HEK293 (cell line): ENCODE measurements around the gene MOCS3.

Source experiments
- CTCF ChIA-PET: fragments of 350-600 bp; formaldehyde crosslinking; extraction: SDS; loops from one replicate; lab custom pipeline; 2021; ENCODE audit warnings: antibody characterized with exemption; lab: Yijun Ruan, JAX
- POLR2A ChIA-PET: fragments of 300-600 bp; formaldehyde crosslinking; extraction: SDS; loops from one replicate; lab custom pipeline; 2020; ENCODE audit warnings: antibody characterized with exemption, inconsistent platforms; lab: Yijun Ruan, JAX
- H3K27ac ChIP-seq: fragments of 200-500 bp; sonication (Bioruptor generic); 2 replicates; pipeline ENCODE4 v1.5.1; 2014; ENCODE audit warnings: low read depth, low read length, control low read depth, inconsistent platforms; ENCODE audit errors: extremely low read depth
- H3K36me3 ChIP-seq, 2 experiments: fragments of 200-500 bp in 1 of 2; sonication (Bioruptor generic) in 1 of 2; 1 replicate in 1 of 2; 2 replicates in 1 of 2; pipeline ENCODE4 v1.5.1; 2014 to 2017; ENCODE audit warnings: inconsistent platforms in 2 of 2, low read length in 2 of 2; ENCODE audit not compliant: control insufficient read depth in 2 of 2, insufficient read depth in 1 of 2
- H3K4me1 ChIP-seq: fragments of 200-500 bp; sonication (Bioruptor generic); 2 replicates; pipeline ENCODE4 v1.5.1; 2014; ENCODE audit warnings: mild to moderate bottlenecking, low read length, inconsistent platforms; ENCODE audit not compliant: control insufficient read depth, insufficient read depth
- H3K4me3 ChIP-seq: 2 replicates; pipeline ENCODE4 v1.5.1; 2011; ENCODE audit warnings: low read depth, mild to moderate bottlenecking, control low read depth, low read length, moderate library complexity
- H3K9me3 ChIP-seq: fragments of 200-500 bp; sonication (Bioruptor generic); 2 replicates; pipeline ENCODE4 v1.5.1; 2014; ENCODE audit warnings: low read depth, low read length, inconsistent platforms; ENCODE audit not compliant: control insufficient read depth, insufficient read depth
- ATF2 ChIP-seq: fragments of 450-650 bp; formaldehyde crosslinking; IDR thresholded peaks from 2 replicates; pipeline ENCODE4 v1.5.1; 2016; ENCODE audit warnings: missing biosample characterization, missing genetic modification characterization, low read depth
- OVOL3 ChIP-seq: fragments of 450-650 bp; formaldehyde crosslinking; IDR thresholded peaks from 2 replicates; pipeline ENCODE4 v1.5.1; 2016; ENCODE audit warnings: missing biosample characterization, missing genetic modification characterization
- RBAK ChIP-seq: fragments of 450-650 bp; formaldehyde crosslinking; IDR thresholded peaks from 2 replicates; pipeline ENCODE4 v1.5.1; 2016; ENCODE audit warnings: missing biosample characterization, missing genetic modification characterization
- SALL2 ChIP-seq: fragments of 450-650 bp; formaldehyde crosslinking; IDR thresholded peaks from 2 replicates; pipeline ENCODE4 v1.5.0; 2017; ENCODE audit warnings: missing biosample characterization, mild to moderate bottlenecking, missing genetic modification characterization, borderline replicate concordance
- ZNF202 ChIP-seq: fragments of 450-650 bp; formaldehyde crosslinking; IDR thresholded peaks from 2 replicates; pipeline ENCODE4 v1.5.1; 2016; ENCODE audit warnings: missing biosample characterization, missing genetic modification characterization, borderline replicate concordance
- ZNF221 ChIP-seq: fragments of 450-650 bp; formaldehyde crosslinking; IDR thresholded peaks from 2 replicates; pipeline ENCODE4 v1.5.1; 2017; ENCODE audit warnings: missing biosample characterization, missing genetic modification characterization, borderline replicate concordance
- ZNF223 ChIP-seq: fragments of 450-650 bp; formaldehyde crosslinking; IDR thresholded peaks from 2 replicates; pipeline ENCODE4 v1.5.1; 2016; ENCODE audit warnings: missing biosample characterization, missing genetic modification characterization
- ZNF26 ChIP-seq: fragments of 450-650 bp; formaldehyde crosslinking; IDR thresholded peaks from 2 replicates; pipeline ENCODE4 v1.5.1; 2016; ENCODE audit warnings: missing biosample characterization, missing genetic modification characterization
- ZNF324 ChIP-seq: fragments of 450-650 bp; formaldehyde crosslinking; IDR thresholded peaks from 2 replicates; pipeline ENCODE4 v1.5.1; 2016; ENCODE audit warnings: missing biosample characterization, missing genetic modification characterization
- ZNF341 ChIP-seq: fragments of 450-650 bp; formaldehyde crosslinking; IDR thresholded peaks from 2 replicates; pipeline ENCODE4; 2016; ENCODE audit warnings: low read depth, missing biosample characterization, missing genetic modification characterization
- ZNF391 ChIP-seq: fragments of 450-650 bp; formaldehyde crosslinking; IDR thresholded peaks from 2 replicates; pipeline ENCODE4 v1.5.1; 2016; ENCODE audit warnings: low read depth, missing biosample characterization, missing genetic modification characterization, borderline replicate concordance
- ZNF488 ChIP-seq: fragments of 450-650 bp; formaldehyde crosslinking; IDR thresholded peaks from 2 replicates; pipeline ENCODE4 v1.5.1; 2016; ENCODE audit warnings: missing biosample characterization, missing genetic modification characterization
- ZNF510 ChIP-seq: fragments of 450-650 bp; formaldehyde crosslinking; IDR thresholded peaks from 2 replicates; pipeline ENCODE4 v1.5.1; 2018; ENCODE audit warnings: mild to moderate bottlenecking, missing genetic modification characterization, missing biosample characterization; ENCODE audit not compliant: insufficient replicate concordance
- ZNF518A ChIP-seq: fragments of 450-650 bp; formaldehyde crosslinking; conservative IDR thresholded peaks from 2 replicates; pipeline ENCODE4 v1.5.1; 2016; ENCODE audit warnings: low read depth, missing biosample characterization, missing genetic modification characterization
- ZNF549 ChIP-seq: fragments of 450-650 bp; IDR thresholded peaks from 2 replicates; pipeline ENCODE4 v1.5.1; 2018; ENCODE audit warnings: missing biosample characterization, missing genetic modification characterization, mild to moderate bottlenecking, inconsistent platforms, moderate library complexity
- ZNF580 ChIP-seq: fragments of 450-650 bp; formaldehyde crosslinking; IDR thresholded peaks from 2 replicates; pipeline ENCODE4 v1.5.1; 2016; ENCODE audit warnings: missing biosample characterization, missing genetic modification characterization
- ZNF707 ChIP-seq: fragments of 450-650 bp; formaldehyde crosslinking; IDR thresholded peaks from 2 replicates; pipeline ENCODE4 v1.5.1; 2016; ENCODE audit warnings: missing biosample characterization, missing genetic modification characterization
- ZNF747 ChIP-seq: fragments of 450-650 bp; formaldehyde crosslinking; IDR thresholded peaks from 2 replicates; pipeline ENCODE4 v1.5.1; 2016; ENCODE audit warnings: missing biosample characterization, missing genetic modification characterization
- ZNF76 ChIP-seq: fragments of 450-650 bp; formaldehyde crosslinking; IDR thresholded peaks from 2 replicates; pipeline ENCODE4; 2016; ENCODE audit warnings: low read depth, missing biosample characterization, missing genetic modification characterization, borderline replicate concordance

MOCS3 gene

GRCh38 chr20:50924261-50924920 lies 34.2 kb upstream of the MOCS3 start (continued):
- TF ChIP-seq ZNF221 (tag by site-specific recombination) (no peak), ZNF324 (no peak), ZNF549 (tag by site-specific recombination) (no peak), ZNF223 (tag by site-specific recombination) (no peak), ZNF510 (tag by site-specific recombination) (no peak), ZNF488 (tag by site-specific recombination) (no peak)
- TF ChIP-seq, all 188 proteins: peak for 0

- H3K36me3 ChIP-seq: peaks cover 10 to 75% of the 10 kb centered on the region in 2 experiments
- CTCF ChIA-PET: interaction anchor here (0.7 to 1.4 kb wide), 2 partner anchors 55 to 79 kb away, joined by 3 to 4 read pairs; no protein-coding TSS in a partner anchor
Observed at GRCh38 chr20:50926530-50926929, 32.1 kb upstream of the MOCS3 start.

More at GRCh38 chr20:50926530-50926929, 32.1 kb upstream of the MOCS3 start:
- TF ChIP-seq ZNF391 (tag by site-specific recombination) (no peak), ZNF202 (tag by site-specific recombination) (no peak), SALL2 (no peak), ZNF747 (no peak), ZNF518A (tag by site-specific recombination) (no peak), OVOL3 (tag by site-specific recombination) (no peak), ZNF580 (tag by site-specific recombination) (no peak), ATF2 (tag by site-specific recombination) (no peak), ZNF707 (no peak), ZNF341 (no peak), ZNF76 (tag by site-specific recombination) (no peak), ZNF26 (tag by site-specific recombination) (no peak), ZNF221 (tag by site-specific recombination) (no peak), RBAK (tag by site-specific recombination) (no peak)
- peaks cover 2% of the 10 kb centered on the region for H3K4me1 ChIP-seq
- H3K4me3 ChIP-seq: no peak overlapping the region
- POLR2A ChIA-PET: no interaction called here
- no peak overlapping the region for H3K27ac ChIP-seq
- no peaks in the 10 kb centered on the region for H3K9me3 ChIP-seq
